Activated CD8-positive, alpha-beta memory T cell treated with anti-CD3 and anti-CD28 coated beads for 1 hour (primary cell): Measurements from ENCODE around the gene CHCHD6.

Experiments
- DNase-seq, 2 donors: peaks; one replicate each; pipeline ENCODE4 v3.0.0-alpha.2; 2020; ENCODE audit warnings: low read depth in 1 of 2; ENCODE audit errors: extremely low read depth in 1 of 2

CHCHD6 gene

GRCh38 chr3:126935756-126936509 is 231.9 kb downstream of the CHCHD6 start:
- DNase-seq, result no peak

GRCh38 chr3:126936853-126937425 is 232.9 kb downstream of the CHCHD6 start:
- DNase-seq, result no peak

GRCh38 chr3:126937533-126937932 is 233.5 kb downstream of the CHCHD6 start:
- no peak for DNase-seq

GRCh38 chr3:126937973-126938372 is 233.9 kb downstream of the CHCHD6 start:
- DNase-seq, result no peak

GRCh38 chr3:126938520-126939337 is 234.7 kb downstream of the CHCHD6 start:
- DNase-seq, result no peak

- no peak for DNase-seq
Observed at GRCh38 chr3:126939338-126939718, 235.3 kb downstream of the CHCHD6 start.

- DNase-seq, result no peak
Observed at GRCh38 chr3:126939733-126940132, 235.7 kb downstream of the CHCHD6 start.

GRCh38 chr3:126941721-126942270 is 237.8 kb downstream of the CHCHD6 start:
- no peak for DNase-seq

- no peak for DNase-seq
Observed at GRCh38 chr3:126944089-126944965, 240.3 kb downstream of the CHCHD6 start.

- no peak for DNase-seq
Observed at GRCh38 chr3:126945171-126945721, 241.2 kb downstream of the CHCHD6 start.

- DNase-seq, result no peak
Observed at GRCh38 chr3:126945891-126946290, 241.9 kb downstream of the CHCHD6 start.

GRCh38 chr3:126946405-126946804 is 242.4 kb downstream of the CHCHD6 start:
- no peak for DNase-seq

- DNase-seq, result no peak
Observed at GRCh38 chr3:126947429-126947828, 243.4 kb downstream of the CHCHD6 start.

- DNase-seq, result no peak
Observed at GRCh38 chr3:126948980-126949535, 245.0 kb downstream of the CHCHD6 start.

- DNase-seq, result no peak
Observed at GRCh38 chr3:126951561-126951960, 247.5 kb downstream of the CHCHD6 start.

GRCh38 chr3:126952261-126952982 is 248.4 kb downstream of the CHCHD6 start:
- DNase-seq, result no peak

GRCh38 chr3:126952983-126953660 is 249.1 kb downstream of the CHCHD6 start:
- DNase-seq, result no peak

- no peak for DNase-seq
Observed at GRCh38 chr3:126954141-126954842, 250.3 kb downstream of the CHCHD6 start.
